ENCODE data around the gene SFMBT2. TPM values are rescaled to one million over a fixed set of nuclear protein-coding genes. Genes with fewer than 3 reads are reported as not detected.

The SFMBT2 gene
- total and polyA plus RNA-seq, 10 of the 15 experiments (the other 5 are each of a cell fraction or from before 2014, with no cell fraction given) = 2.8 to 29.6 (median 15.1) TPM

DNA sequence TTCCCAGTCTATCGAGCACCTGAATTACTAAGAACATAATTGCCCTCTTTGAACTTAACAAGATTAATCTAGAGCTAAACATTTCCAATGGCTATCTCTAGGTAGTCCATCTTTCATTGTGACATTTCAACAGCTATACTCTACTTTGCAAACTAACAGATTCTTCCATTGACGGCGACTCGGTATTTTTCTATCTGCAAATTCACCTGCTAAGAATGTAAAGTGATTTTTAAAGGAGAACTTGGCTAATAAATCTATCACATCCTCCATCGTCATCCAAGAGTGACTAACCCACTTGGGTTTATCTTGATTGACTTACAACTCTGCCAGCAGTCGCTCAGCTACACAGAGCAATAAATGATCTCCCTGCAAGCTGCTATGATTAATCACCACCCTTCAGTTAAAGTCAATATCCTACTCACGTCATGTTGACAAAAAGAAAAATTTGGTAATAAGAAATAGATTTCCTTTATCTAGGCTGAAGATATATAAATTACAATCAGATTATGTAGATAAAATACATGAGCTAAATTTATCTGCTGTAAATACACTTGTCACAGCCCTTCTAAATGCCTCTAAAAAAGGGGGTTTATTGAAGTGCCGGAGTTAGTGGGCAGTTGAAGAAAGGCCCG lies 99.5 kb downstream of the SFMBT2 start:
- Histone ChIP-seq H3K4me1 (ENCODE audit: control insufficient read depth, insufficient read depth, low read length) (no peaks in the 10 kb centered on the region), H3K9me3 (replicated peaks; ENCODE audit: control insufficient read depth, insufficient read depth, low read length) (peaks cover 7% of the 10 kb centered on the region; the same call in 2 of the 3 replicates), H3K27ac (ENCODE audit: control insufficient read depth, insufficient read depth) (no peak overlapping the region), H3K36me3 (ENCODE audit: control insufficient read depth in 2 of 2, insufficient read depth in 2 of 2, low read length in 1 of 2) (peaks cover 17 to 24% of the 10 kb centered on the region in 2 experiments), H3K9ac (ENCODE audit: control insufficient read depth, insufficient read depth, low read length) (no peak overlapping the region), H3K4me2 (ENCODE audit: control insufficient read depth, insufficient read depth) (no peak overlapping the region), H4K20me1 (ENCODE audit: control insufficient read depth, insufficient read depth) (no peaks in the 10 kb centered on the region), H3K79me2 (ENCODE audit: control insufficient read depth, insufficient read depth, low read length) (peaks cover 63% of the 10 kb centered on the region), H3K4me3 (no peak overlapping the region), H3K27me3 (replicated peaks in 1 of 2; ENCODE audit: control insufficient read depth in 2 of 2, insufficient read depth in 2 of 2, low read length in 1 of 2) (no peaks in the 10 kb centered on the region), H2AFZ (ENCODE audit: control insufficient read depth, low read depth, low read length) (no peak overlapping the region)
- 91% methylated on average over 9 of the region's 9 CpGs for WGBS (ENCODE audit: insufficient coverage, insufficient replicate concordance, low lambda C conversion rate, missing lambda C conversion rate)
- ChIA-PET POLR2A (no interaction called here), CTCF (no interaction called here), RAD21 (ENCODE audit: unreplicated experiment) (no interaction called here), SMC1A (ENCODE audit: uncharacterized antibody, unreplicated experiment) (no interaction called here)
- ATAC-seq (no peak), DNase-seq (ENCODE audit: low read depth, low spot score) (no peak), FAIRE-seq (no peak)
- intact Hi-C loops (cut with micrococcal nuclease; ENCODE audit: unreplicated experiment) (no loop called here), in situ Hi-C loops (cut with MboI) (no loop called here)
- BruUV-seq (replicated peaks) = no TSS peak
- TF ChIP-seq, protein P1, sequence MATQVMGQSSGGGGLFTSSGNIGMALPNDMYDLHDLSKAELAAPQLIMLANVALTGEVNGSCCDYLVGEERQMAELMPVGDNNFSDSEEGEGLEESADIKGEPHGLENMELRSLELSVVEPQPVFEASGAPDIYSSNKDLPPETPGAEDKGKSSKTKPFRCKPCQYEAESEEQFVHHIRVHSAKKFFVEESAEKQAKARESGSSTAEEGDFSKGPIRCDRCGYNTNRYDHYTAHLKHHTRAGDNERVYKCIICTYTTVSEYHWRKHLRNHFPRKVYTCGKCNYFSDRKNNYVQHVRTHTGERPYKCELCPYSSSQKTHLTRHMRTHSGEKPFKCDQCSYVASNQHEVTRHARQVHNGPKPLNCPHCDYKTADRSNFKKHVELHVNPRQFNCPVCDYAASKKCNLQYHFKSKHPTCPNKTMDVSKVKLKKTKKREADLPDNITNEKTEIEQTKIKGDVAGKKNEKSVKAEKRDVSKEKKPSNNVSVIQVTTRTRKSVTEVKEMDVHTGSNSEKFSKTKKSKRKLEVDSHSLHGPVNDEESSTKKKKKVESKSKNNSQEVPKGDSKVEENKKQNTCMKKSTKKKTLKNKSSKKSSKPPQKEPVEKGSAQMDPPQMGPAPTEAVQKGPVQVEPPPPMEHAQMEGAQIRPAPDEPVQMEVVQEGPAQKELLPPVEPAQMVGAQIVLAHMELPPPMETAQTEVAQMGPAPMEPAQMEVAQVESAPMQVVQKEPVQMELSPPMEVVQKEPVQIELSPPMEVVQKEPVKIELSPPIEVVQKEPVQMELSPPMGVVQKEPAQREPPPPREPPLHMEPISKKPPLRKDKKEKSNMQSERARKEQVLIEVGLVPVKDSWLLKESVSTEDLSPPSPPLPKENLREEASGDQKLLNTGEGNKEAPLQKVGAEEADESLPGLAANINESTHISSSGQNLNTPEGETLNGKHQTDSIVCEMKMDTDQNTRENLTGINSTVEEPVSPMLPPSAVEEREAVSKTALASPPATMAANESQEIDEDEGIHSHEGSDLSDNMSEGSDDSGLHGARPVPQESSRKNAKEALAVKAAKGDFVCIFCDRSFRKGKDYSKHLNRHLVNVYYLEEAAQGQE (IDR thresholded peaks at IDR 0.05; ENCODE audit: low read depth, low read length) = no peak
- no peak for TF ChIP-seq CREB1 (IDR thresholded peaks at IDR 0.05; ENCODE audit: low read depth)
- no peak for TF ChIP-seq RAD21 (IDR thresholded peaks at IDR 0.05; ENCODE audit: insufficient read depth, low read depth, low read length)
- TF ChIP-seq ZNF592 (IDR thresholded peaks at IDR 0.05) = no peak
- no peak for TF ChIP-seq MEF2A (IDR thresholded peaks at IDR 0.05; ENCODE audit: insufficient read depth, low read depth, low read length)
- TF ChIP-seq, protein P2, sequence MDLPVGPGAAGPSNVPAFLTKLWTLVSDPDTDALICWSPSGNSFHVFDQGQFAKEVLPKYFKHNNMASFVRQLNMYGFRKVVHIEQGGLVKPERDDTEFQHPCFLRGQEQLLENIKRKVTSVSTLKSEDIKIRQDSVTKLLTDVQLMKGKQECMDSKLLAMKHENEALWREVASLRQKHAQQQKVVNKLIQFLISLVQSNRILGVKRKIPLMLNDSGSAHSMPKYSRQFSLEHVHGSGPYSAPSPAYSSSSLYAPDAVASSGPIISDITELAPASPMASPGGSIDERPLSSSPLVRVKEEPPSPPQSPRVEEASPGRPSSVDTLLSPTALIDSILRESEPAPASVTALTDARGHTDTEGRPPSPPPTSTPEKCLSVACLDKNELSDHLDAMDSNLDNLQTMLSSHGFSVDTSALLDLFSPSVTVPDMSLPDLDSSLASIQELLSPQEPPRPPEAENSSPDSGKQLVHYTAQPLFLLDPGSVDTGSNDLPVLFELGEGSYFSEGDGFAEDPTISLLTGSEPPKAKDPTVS (IDR thresholded peaks at IDR 0.05; ENCODE audit: low read depth, low read length) = no peak
- no peak for TF ChIP-seq SIN3A (IDR thresholded peaks at IDR 0.05; ENCODE audit: low read depth, low read length)
- TF ChIP-seq MYC (IDR thresholded peaks at IDR 0.05; ENCODE audit: insufficient read depth, insufficient read length, insufficient replicate concordance, low read length, severe bottlenecking) = no peak
- no peak for TF ChIP-seq RFX5 (IDR thresholded peaks at IDR 0.05; ENCODE audit: low read depth, low read length)
- no peak for TF ChIP-seq PML (IDR thresholded peaks at IDR 0.05; ENCODE audit: low read length)
- TF ChIP-seq SREBF1 (IDR thresholded peaks at IDR 0.05; ENCODE audit: low read length) = no peak
- TF ChIP-seq HCFC1 (IDR thresholded peaks at IDR 0.05; ENCODE audit: low read length) = no peak
- TF ChIP-seq CHD4 (IDR thresholded peaks at IDR 0.05) = no peak
- TF ChIP-seq KDM1A (IDR thresholded peaks at IDR 0.05; ENCODE audit: borderline replicate concordance) = no peak
